HepG2 (cell line): Measurements from ENCODE around the gene INO80. TPM values are rescaled to one million over a fixed set of nuclear protein-coding genes. Genes with fewer than 3 reads are reported as not detected.
A peak's percentile ranks its signal among the peaks of the same experiment; 100 is the strongest.

Source experiments
- ATAC-seq: fragments of 200-7000 bp; cut with Tn5 transposase; 3 replicates; pipeline ENCODE4 v1.9.1; 2020; ENCODE audit warnings: mild to moderate bottlenecking, moderate library complexity
- BruUV-seq: library from RNA; stranded (reverse); fragments of 400-500 nt; replicated peaks from 2 replicates; lab custom pipeline; 2021; lab: Mats Ljungman, UMichigan
- CTCF ChIA-PET: fragments of 300-600 bp; formaldehyde crosslinking; extraction: SDS; loops from one replicate; lab custom pipeline; 2021; ENCODE audit warnings: low total read pairs, inconsistent platforms, low intra/inter-chr PET ratio; lab: Yijun Ruan, JAX
- POLR2A ChIA-PET: fragments of 350-600 bp; sonication (Branson Sonifier 250); formaldehyde crosslinking; loops from one replicate; lab custom pipeline; 2020; ENCODE audit warnings: antibody characterized with exemption, inconsistent platforms; lab: Yijun Ruan, JAX
- DNase-seq: peaks from one replicate; pipeline ENCODE4 v3.0.0-alpha.2; 2015; ENCODE audit warnings: low spot score
- FAIRE-seq: peaks from 3 replicates; lab custom pipeline; 2011; peaks lifted over from hg19 to GRCh38; lab: Jason Lieb, UNC
- H2AFZ ChIP-seq: one replicate; pipeline ENCODE4 v1.6.1; 2011; ENCODE audit warnings: low read length, inconsistent platforms
- H3K27ac ChIP-seq: fragments of 300-600 bp; 3 replicates; pipeline ENCODE4 v1.8.0; 2011; ENCODE audit warnings: mixed run types, mild to moderate bottlenecking, mixed read lengths, low read length, inconsistent platforms; ENCODE audit not compliant: insufficient read depth; ENCODE audit errors: extremely low read length
- H3K27me3 ChIP-seq, 2 experiments: fragments of 200-600 bp in 1 of 2; 2 replicates in 1 of 2; 3 replicates in 1 of 2; pipeline versions ENCODE4 v1.6.0 to v1.8.0; 2011; ENCODE audit warnings: low read length in 2 of 2, mild to moderate bottlenecking in 2 of 2, moderate library complexity in 2 of 2, inconsistent platforms in 1 of 2; ENCODE audit not compliant: insufficient read depth in 2 of 2, control insufficient read depth in 1 of 2
- H3K36me3 ChIP-seq, 2 experiments: fragments of 200-600 bp in 1 of 2; replicated peaks in 1 of 2; 2 replicates in 1 of 2; 3 replicates in 1 of 2; pipeline versions ENCODE4 v1.5.1 to v1.8.0; 2011; ENCODE audit warnings: low read length in 2 of 2, inconsistent platforms in 1 of 2; ENCODE audit not compliant: insufficient read depth in 2 of 2, control insufficient read depth in 1 of 2
- H3K4me1 ChIP-seq: 2 replicates; pipeline ENCODE4 v1.5.1; 2012; ENCODE audit warnings: low read length, inconsistent platforms; ENCODE audit not compliant: insufficient read depth
- H3K4me2 ChIP-seq: 2 replicates; pipeline ENCODE4 v1.6.0; 2011; ENCODE audit warnings: low read depth, low read length, inconsistent platforms
- H3K4me3 ChIP-seq, 3 experiments: fragments of 200-600 bp in 1 of 3; sonication (generic), shearing (Covaris generic) in 1 of 3; replicated peaks in 1 of 3; 2 replicates each; pipeline ENCODE4 v1.5.1; 2011 to 2016; ENCODE audit warnings: low read length in 3 of 3, inconsistent platforms in 2 of 3, low read depth in 2 of 3, mild to moderate bottlenecking in 2 of 3, control low read depth in 1 of 3, mixed read lengths in 1 of 3; ENCODE audit not compliant: insufficient read depth in 1 of 3
- H3K79me2 ChIP-seq: one replicate; pipeline ENCODE4 v1.6.1; 2011; ENCODE audit warnings: low read length, inconsistent platforms; ENCODE audit not compliant: insufficient read depth
- H3K9ac ChIP-seq: 2 replicates; pipeline ENCODE4 v1.6.0; 2011; ENCODE audit warnings: mild to moderate bottlenecking, low read depth, low read length, inconsistent platforms; ENCODE audit not compliant: insufficient read depth
- H3K9me3 ChIP-seq: 2 replicates; pipeline ENCODE4 v1.5.1; 2012; ENCODE audit warnings: mild to moderate bottlenecking, low read length
- H4K20me1 ChIP-seq: 2 replicates; pipeline ENCODE4 v1.6.0; 2011; ENCODE audit warnings: inconsistent platforms, mild to moderate bottlenecking, low read length, moderate library complexity; ENCODE audit not compliant: insufficient read depth
- AGO2 ChIP-seq: fragments of 200-400 bp; formaldehyde crosslinking; optimal IDR thresholded peaks from 2 replicates; pipeline ENCODE3; 2017; ENCODE audit warnings: mild to moderate bottlenecking, low read depth, low read length, moderate library complexity
- CENPBD1 ChIP-seq: sonication (generic); formaldehyde crosslinking; IDR thresholded peaks from 2 replicates; pipeline ENCODE4 v1.8.0; 2022; ENCODE audit warnings: missing genetic modification reagents, low read depth, mild to moderate bottlenecking, borderline replicate concordance
- HMG20A ChIP-seq: IDR thresholded peaks from 2 replicates; pipeline ENCODE4 v1.6.1; 2016; ENCODE audit warnings: borderline replicate concordance
- HNRNPK ChIP-seq: fragments of 200-400 bp; formaldehyde crosslinking; IDR thresholded peaks from 2 replicates; pipeline ENCODE4 v1.6.1; 2018; ENCODE audit warnings: low read length, low read depth, moderate library complexity, mild to moderate bottlenecking; ENCODE audit not compliant: poor library complexity, severe bottlenecking
- IRF9 ChIP-seq: sonication (generic); formaldehyde crosslinking; IDR thresholded peaks from 2 replicates; pipeline ENCODE4 v1.8.0; 2022; ENCODE audit warnings: missing genetic modification reagents, mild to moderate bottlenecking, borderline replicate concordance
- IRX3 ChIP-seq: sonication (generic); formaldehyde crosslinking; IDR thresholded peaks from 2 replicates; pipeline ENCODE4 v1.8.1; 2023; ENCODE audit warnings: mild to moderate bottlenecking, low read depth, missing genetic modification reagents, borderline replicate concordance
- MBD4 ChIP-seq: IDR thresholded peaks from 2 replicates; pipeline ENCODE4 v1.6.1; 2012; ENCODE audit warnings: low read length, inconsistent platforms, borderline replicate concordance
- MNT ChIP-seq: fragments of 450-650 bp; IDR thresholded peaks from 2 replicates; pipeline ENCODE4 v1.6.1; 2016
- PCBP2 ChIP-seq: fragments of 200-400 bp; formaldehyde crosslinking; optimal IDR thresholded peaks from 2 replicates; pipeline ENCODE3; 2018; ENCODE audit warnings: low read length, low read depth; ENCODE audit not compliant: poor library complexity, severe bottlenecking
- SRSF1 ChIP-seq: fragments of 200-400 bp; formaldehyde crosslinking; optimal IDR thresholded peaks from 2 replicates; pipeline ENCODE3; 2017; ENCODE audit warnings: mild to moderate bottlenecking, low read depth, low read length, moderate library complexity
- STAT6 ChIP-seq: sonication (generic); formaldehyde crosslinking; IDR thresholded peaks from 2 replicates; pipeline ENCODE4 v1.4.0; 2020; ENCODE audit warnings: missing genetic modification reagents, mild to moderate bottlenecking, borderline replicate concordance
- ZFP62 ChIP-seq: sonication (generic); formaldehyde crosslinking; IDR thresholded peaks from 2 replicates; pipeline ENCODE4 v1.4.0; 2020; ENCODE audit warnings: missing genetic modification reagents
- ZFX ChIP-seq: sonication (generic); formaldehyde crosslinking; IDR thresholded peaks from 2 replicates; pipeline ENCODE4 v1.4.0; 2020; ENCODE audit warnings: mild to moderate bottlenecking, low read depth, missing genetic modification reagents, moderate library complexity
- ZKSCAN1 ChIP-seq: fragments of 150-350 bp; IDR thresholded peaks from 2 replicates; pipeline ENCODE4 v1.6.1; 2014; ENCODE audit warnings: low read length
- ZNF143 ChIP-seq: sonication (generic); formaldehyde crosslinking; IDR thresholded peaks from 2 replicates; pipeline ENCODE4 v1.4.0; 2020; ENCODE audit warnings: missing genetic modification reagents
- ZNF275 ChIP-seq: sonication (generic); formaldehyde crosslinking; IDR thresholded peaks from 2 replicates; pipeline ENCODE4 v1.8.0; 2022; ENCODE audit warnings: missing genetic modification reagents, mild to moderate bottlenecking, inconsistent platforms, borderline replicate concordance
- ZNF768 ChIP-seq: sonication (generic); formaldehyde crosslinking; IDR thresholded peaks from 2 replicates; pipeline ENCODE4 v1.4.0; 2020; ENCODE audit warnings: missing genetic modification reagents
- WGBS: methylation state at CpG from one replicate; pipeline ENCODE4 v1.1.6; 2017; ENCODE audit warnings: low lambda C conversion rate; 5-methylcytosine and 5-hydroxymethylcytosine counted together
- in situ Hi-C: cut with HindIII; loops from 2 replicates; pipeline ENCODE4 v1.10.0; 2017; ENCODE audit warnings: low pct_unique_long_range_greater_than_20kb; ENCODE audit not compliant: extremely low pct_ligation_motif_present
- intact Hi-C: fragments of 100-400 bp; cut with micrococcal nuclease; formaldehyde crosslinking; loops from one replicate; pipeline ENCODE4 v1.10.0; 2022; ENCODE audit not compliant: unreplicated experiment
- polyA plus RNA-seq, 8 experiments: library from polyadenylated mRNA; depleted of rRNA in 3 of 8; stranded (reverse) in 7 of 8; unstranded in 1 of 8; fragments of >200 nt; fragmentation: Illumina TruSeq in 4 of 8; extraction: Trizol in 4 of 8; gene quantifications; 2 replicates each; pipeline versions ENCODE4 v1.2.1 to v1.2.3, GENCODE V29; 2011 to 2016; ENCODE audit warnings: low read depth in 4 of 8, missing spikeins in 1 of 8, mixed read lengths in 1 of 8; ENCODE audit not compliant: insufficient read depth in 1 of 8
- total RNA-seq, 5 experiments: library from RNA; depleted of rRNA; stranded (reverse); fragments of >200 nt; fragmentation: Illumina TruSeq; extraction: Trizol; gene quantifications; 2 replicates each; pipeline ENCODE4 v1.2.3, GENCODE V29; 2016; ENCODE audit warnings: low read depth in 1 of 5

INO80 gene
- total and polyA plus RNA-seq, 2 of the 13 experiments (the other 11 are each of a cell fraction or from before 2014, with no cell fraction given), result 3.6 to 14.8 TPM

- 87% methylated on average over 5 of the region's 5 CpGs for WGBS
- no peak overlapping the region for H3K9ac ChIP-seq
- H3K4me1 ChIP-seq, result no peaks in the 10 kb centered on the region
- H4K20me1 ChIP-seq, result no peaks in the 10 kb centered on the region
- no peaks in the 10 kb centered on the region for H3K27me3 ChIP-seq
- in situ Hi-C loops, result no loop called here
- no peak overlapping the region for H3K4me3 ChIP-seq
- H3K36me3 ChIP-seq, result peaks cover 8 to 38% of the 10 kb centered on the region in 2 experiments; a peak in 4 of 5 replicates
- ChIA-PET POLR2A (no interaction called here), CTCF (no interaction called here)
- FAIRE-seq, result no peak
- H3K9me3 ChIP-seq, result no peaks in the 10 kb centered on the region
- BruUV-seq, result no TSS peak
- H3K4me2 ChIP-seq, result no peak overlapping the region
- no peak for ATAC-seq
- intact Hi-C loops, result no loop called here
- H3K27ac ChIP-seq, result no peak overlapping the region
- DNase-seq, result no peak
- no peak overlapping the region for H2AFZ ChIP-seq
- H3K79me2 ChIP-seq, result peaks cover 2% of the 10 kb centered on the region
- TF ChIP-seq HMG20A (CRISPR knock-in tag), result no peak
- TF ChIP-seq ZKSCAN1, result no peak
- no peak for TF ChIP-seq ZNF275 (CRISPR knock-in tag)
- TF ChIP-seq IRF9 (CRISPR knock-in tag), result no peak
- TF ChIP-seq ZFX (CRISPR knock-in tag), result no peak
- peak; percentile 85 for TF ChIP-seq PCBP2
- TF ChIP-seq MBD4, result no peak
- peak; percentile 86; the same call in 1 of the 2 replicates for TF ChIP-seq ZNF768 (CRISPR knock-in tag)
- TF ChIP-seq CENPBD1 (CRISPR knock-in tag), result no peak
- no peak for TF ChIP-seq MNT
- no peak for TF ChIP-seq STAT6 (CRISPR knock-in tag)
- TF ChIP-seq SRSF1, result no peak
- no peak for TF ChIP-seq IRX3 (CRISPR knock-in tag)
- TF ChIP-seq ZFP62 (CRISPR knock-in tag), result no peak
- TF ChIP-seq ZNF143, result no peak
- TF ChIP-seq AGO2, result no peak
- TF ChIP-seq HNRNPK, result peak; percentile 93
Observed at GRCh38 chr15:41031232-41032078, 84.6 kb downstream of the INO80 start.
